Astrocyte of the spinal cord (primary cell): ENCODE data around the gene FRMD4A.

ENCODE experiments used
- DNase-seq: peaks from one replicate; pipeline ENCODE4 v3.0.0; 2011; ENCODE audit warnings: low read depth, low spot score
- H3K4me3 ChIP-seq: 2 replicates; pipeline ENCODE4 v1.5.1; 2011; ENCODE audit warnings: low read depth, mild to moderate bottlenecking, low read length, moderate library complexity
- CTCF ChIP-seq: IDR thresholded peaks from 2 replicates; pipeline ENCODE4 v1.5.1; 2012; ENCODE audit warnings: low read depth, mild to moderate bottlenecking, low read length, inconsistent platforms
- in situ Hi-C: cut with HindIII; loops from 2 replicates; pipeline ENCODE4 v1.10.0; 2017; ENCODE audit warnings: low sequenced_read_pairs

Gene FRMD4A

DNA sequence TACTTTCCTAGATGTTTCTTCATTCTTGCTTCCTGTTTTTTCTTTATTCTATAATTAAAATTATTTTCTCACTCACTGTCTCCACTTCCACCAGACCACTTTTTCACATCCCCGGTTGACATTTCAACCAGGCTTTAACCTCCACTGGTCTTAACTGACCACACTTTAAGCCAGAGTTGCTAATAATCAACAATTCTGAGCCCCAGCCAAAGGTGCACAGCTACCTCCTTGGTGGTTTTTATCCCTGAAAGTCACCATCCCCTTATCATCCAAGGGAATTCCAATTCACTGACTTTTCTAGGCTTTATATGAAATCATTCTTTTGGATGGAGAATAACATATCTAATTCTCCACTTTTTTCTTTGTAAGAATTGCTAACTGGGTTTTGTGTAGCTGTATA, 138.9 kb downstream of the FRMD4A start:
- in situ Hi-C loops = no loop called here
- no peak for TF ChIP-seq CTCF
- H3K4me3 ChIP-seq = no peak overlapping the region
- DNase-seq = no peak

GRCh38 chr10:14191407-14191806, 139.3 kb downstream of the FRMD4A start:
- in situ Hi-C loops = no loop called here
- TF ChIP-seq CTCF = no peak
- no peak for DNase-seq
- no peak overlapping the region for H3K4me3 ChIP-seq

GRCh38 chr10:14190702-14191101, 140.0 kb downstream of the FRMD4A start:
- no peak overlapping the region for H3K4me3 ChIP-seq
- TF ChIP-seq CTCF = no peak
- no peak for DNase-seq
- in situ Hi-C loops = no loop called here

GRCh38 chr10:14186245-14186644, 144.5 kb downstream of the FRMD4A start:
- in situ Hi-C loops = no loop called here
- H3K4me3 ChIP-seq = no peak overlapping the region
- peak; percentile 53 for TF ChIP-seq CTCF
- DNase-seq = peak; percentile 20

- DNase-seq = peak; percentile 93
- in situ Hi-C loops = no loop called here
- no peak overlapping the region for H3K4me3 ChIP-seq
- no peak for TF ChIP-seq CTCF
Observed at GRCh38 chr10:14185316-14186045, 145.2 kb downstream of the FRMD4A start.

DNA sequence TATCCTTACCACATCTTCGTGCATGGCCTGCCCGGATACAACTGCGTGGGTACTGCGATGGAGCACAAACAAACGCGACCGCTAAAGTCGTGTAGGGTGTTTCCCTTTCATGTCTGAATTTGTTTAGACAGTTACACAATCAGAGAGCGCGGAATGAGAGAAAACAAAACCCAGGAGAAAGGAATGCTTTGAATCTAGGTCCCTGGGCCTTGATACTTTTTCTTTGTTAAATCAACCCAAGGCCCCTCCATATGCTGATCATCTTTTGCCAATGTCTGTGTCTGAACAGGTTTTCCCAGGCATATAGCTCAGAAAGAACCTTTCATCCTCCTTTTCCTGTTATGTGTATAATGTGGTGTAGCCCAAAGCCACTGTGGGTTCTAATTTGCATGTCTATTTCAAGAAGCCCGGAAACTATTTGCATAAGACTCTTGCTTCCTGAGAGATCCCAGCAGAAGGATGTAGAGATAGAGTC, 145.8 kb downstream of the FRMD4A start:
- peak; percentile 72 for DNase-seq
- TF ChIP-seq CTCF = no peak
- in situ Hi-C loops = no loop called here
- no peak overlapping the region for H3K4me3 ChIP-seq
